GM12878 (cell line): ENCODE results near the gene SLAMF9.

Source experiments
- BCL3 ChIP-seq: IDR thresholded peaks from 2 replicates; pipeline ENCODE4 v1.6.1; 2011; ENCODE audit warnings: borderline replicate concordance, low read depth, mild to moderate bottlenecking, moderate library complexity, low read length; ENCODE audit not compliant: insufficient read depth, poor library complexity, severe bottlenecking
- BCLAF1 ChIP-seq: fragments of 450-650 bp; IDR thresholded peaks from 2 replicates; pipeline ENCODE4 v1.6.1; 2017; ENCODE audit warnings: antibody characterized with exemption, mild to moderate bottlenecking, moderate library complexity
- CTCF ChIP-seq, 3 experiments: IDR thresholded peaks in 2 of 3; conservative IDR thresholded peaks in 1 of 3; 2 replicates each; pipeline ENCODE4 v1.5.1; 2011; ENCODE audit warnings: low read depth in 3 of 3, low read length in 3 of 3, mild to moderate bottlenecking in 3 of 3, control low read depth in 2 of 3, moderate library complexity in 2 of 3, inconsistent platforms in 1 of 3, mixed read lengths in 1 of 3; ENCODE audit not compliant: control insufficient read depth in 2 of 3, insufficient read depth in 1 of 3; ENCODE audit errors: extremely low read depth in 1 of 3
- FOS ChIP-seq: IDR thresholded peaks from 3 replicates; pipeline ENCODE4 v1.6.1; 2011; ENCODE audit warnings: borderline replicate concordance; ENCODE audit not compliant: insufficient read length; ENCODE audit errors: extremely low read depth
- GABPA ChIP-seq: IDR thresholded peaks from 2 replicates; pipeline ENCODE4 v1.6.1; 2014; ENCODE audit warnings: antibody characterized with exemption, low read depth, mild to moderate bottlenecking, inconsistent platforms
- JUND ChIP-seq: IDR thresholded peaks from 2 replicates; pipeline ENCODE4 v1.6.1; 2012; ENCODE audit warnings: low read depth, mild to moderate bottlenecking, low read length, improper control_type of control experiment, moderate library complexity
- KLF5 ChIP-seq: fragments of 450-650 bp; IDR thresholded peaks from 2 replicates; pipeline ENCODE4 v1.6.1; 2014; ENCODE audit warnings: mild to moderate bottlenecking; ENCODE audit not compliant: partially characterized antibody
- NFYB ChIP-seq: IDR thresholded peaks from 2 replicates; pipeline ENCODE4 v1.6.1; 2011; ENCODE audit warnings: low read depth, mild to moderate bottlenecking, low read length, improper control_type of control experiment, moderate library complexity; ENCODE audit not compliant: insufficient read depth
- SPI1 ChIP-seq: IDR thresholded peaks from 2 replicates; pipeline ENCODE4 v1.6.1; 2011; ENCODE audit warnings: low read depth, mild to moderate bottlenecking, low read length, moderate library complexity, borderline replicate concordance; ENCODE audit not compliant: insufficient read depth
- SUZ12 ChIP-seq: fragments of 200-600 bp; sonication (generic); IDR thresholded peaks from one replicate; pipeline ENCODE4 v1.6.1; 2018; ENCODE audit warnings: antibody characterized with exemption, mild to moderate bottlenecking; ENCODE audit not compliant: unreplicated experiment
- USF2 ChIP-seq: IDR thresholded peaks from 2 replicates; pipeline ENCODE4 v1.6.1; 2011; ENCODE audit warnings: low read depth, low read length, improper control_type of control experiment, borderline replicate concordance
- ZBTB11 ChIP-seq: fragments of 450-650 bp; formaldehyde crosslinking; IDR thresholded peaks from 2 replicates; pipeline ENCODE4 v1.5.0; 2022; ENCODE audit warnings: mild to moderate bottlenecking, missing genetic modification characterization
- ZNF592 ChIP-seq: fragments of 450-650 bp; IDR thresholded peaks from 2 replicates; pipeline ENCODE4 v1.6.1; 2017; ENCODE audit warnings: mild to moderate bottlenecking, moderate library complexity

GRCh38 chr1:159943908-159944622 lies 10.0 kb downstream of the SLAMF9 start:
- TF ChIP-seq ZBTB11 (CRISPR knock-in tag): no peak
- TF ChIP-seq SPI1: no peak
- no peak for TF ChIP-seq JUND
- no peak for TF ChIP-seq BCL3
- TF ChIP-seq CTCF (IDR thresholded peaks at IDR 0.05 in 2 of 3, conservative IDR thresholded peaks at IDR 0.05 in 1 of 3; ENCODE audit: control insufficient read depth in 2 of 3, extremely low read depth in 1 of 3, insufficient read depth in 1 of 3, low read depth in 3 of 3, low read length in 3 of 3): no peak
- TF ChIP-seq FOS: no peak
- TF ChIP-seq SUZ12: no peak
- TF ChIP-seq USF2: no peak
- TF ChIP-seq BCLAF1: no peak
- TF ChIP-seq NFYB: no peak
- no peak for TF ChIP-seq GABPA
- TF ChIP-seq ZNF592: no peak
- TF ChIP-seq KLF5: no peak
